ENCODE measurements around the gene MUC5AC. TPM values are rescaled to one million over a fixed set of nuclear protein-coding genes. Genes with fewer than 3 reads are reported as not detected.
"Not testable (repeated sequence)": the region's sequence is repeated elsewhere in the genome, so short reads cannot be mapped to it uniquely, and the experiment has no call there.

MUC5AC gene
- total and polyA plus RNA-seq, 5 experiments from 2014 or later = not detected

GRCh38 chr11:1162491-1163311 is 4.9 kb downstream of the MUC5AC start:
- peak in 1 of 10 donors; percentile 50 for DNase-seq
- no peaks in the 10 kb centered on the region for H3K9me3 Mint-ChIP-seq

GRCh38 chr11:1163321-1163910 is 5.7 kb downstream of the MUC5AC start:
- peak overlapping the region in 1 of 10 donors; percentile 18 for H3K27ac Mint-ChIP-seq
- POLR2A ChIA-PET = no interaction called here
- H3K9me3 Mint-ChIP-seq = peaks cover 0 to 3% (median 0%) of the 10 kb centered on the region in 9 donors
- H3K4me3 Mint-ChIP-seq = no peak overlapping the region
- H3K36me3 Mint-ChIP-seq = no peaks in the 10 kb centered on the region
- peaks cover 0 to 10% (median 4%) of the 10 kb centered on the region in 5 donors for H3K27me3 Mint-ChIP-seq
- ATAC-seq (no peak), DNase-seq (peak in 1 of 10 donors; percentile 61)
- no peaks in the 10 kb centered on the region for H3K4me1 Mint-ChIP-seq

More at GRCh38 chr11:1162491-1163311, 4.9 kb downstream of the MUC5AC start:
- no peaks in the 10 kb centered on the region for H3K36me3 Mint-ChIP-seq
- POLR2A ChIA-PET = no interaction called here
- peaks cover 0 to 10% (median 4%) of the 10 kb centered on the region in 5 donors for H3K27me3 Mint-ChIP-seq
- no peaks in the 10 kb centered on the region for H3K4me1 Mint-ChIP-seq
- no peak overlapping the region for H3K4me3 Mint-ChIP-seq
- no peak for ATAC-seq
- no peak overlapping the region for H3K27ac Mint-ChIP-seq

- no peaks in the 10 kb centered on the region for H3K36me3 Mint-ChIP-seq
Measured at GRCh38 chr11:1163911-1164735, 6.4 kb downstream of the MUC5AC start.

GRCh38 chr11:1164779-1165255 is 7.1 kb downstream of the MUC5AC start:
- ATAC-seq, POLR2A ChIA-PET, H3K27ac Mint-ChIP-seq, H3K4me3 Mint-ChIP-seq, H3K27me3 Mint-ChIP-seq, H3K9me3 Mint-ChIP-seq, H3K4me1 Mint-ChIP-seq, H3K36me3 Mint-ChIP-seq, DNase-seq: not testable (repeated sequence)

More at GRCh38 chr11:1163911-1164735, 6.4 kb downstream of the MUC5AC start:
- Mint-ChIP-seq H3K27ac (no peak overlapping the region), H3K27me3 (peaks cover 0 to 10% (median 4%) of the 10 kb centered on the region in 5 donors), H3K9me3 (peaks cover 0 to 3% (median 0%) of the 10 kb centered on the region in 9 donors), H3K4me1 (no peaks in the 10 kb centered on the region), H3K4me3 (no peak overlapping the region)
- DNase-seq (peak in 1 of 10 donors; percentile 55), ATAC-seq (no peak)
- POLR2A ChIA-PET = no interaction called here

GRCh38 chr11:1165256-1166041 is 7.7 kb downstream of the MUC5AC start:
- no peak for ATAC-seq
- peaks cover 0 to 8% (median 4%) of the 10 kb centered on the region in 5 donors for H3K27me3 Mint-ChIP-seq
- POLR2A ChIA-PET = no interaction called here
- no peaks in the 10 kb centered on the region for H3K36me3 Mint-ChIP-seq
- no peak overlapping the region for H3K27ac Mint-ChIP-seq
- H3K4me3 Mint-ChIP-seq = no peak overlapping the region
- H3K9me3 Mint-ChIP-seq = peaks cover 0 to 3% (median 0%) of the 10 kb centered on the region in 9 donors
- DNase-seq = peak in 1 of 10 donors; percentile 59
- no peaks in the 10 kb centered on the region for H3K4me1 Mint-ChIP-seq

- ATAC-seq (no peak), DNase-seq (no peak)
- Mint-ChIP-seq H3K4me1 (no peaks in the 10 kb centered on the region), H3K9me3 (peaks cover 0 to 4% (median 0%) of the 10 kb centered on the region in 9 donors), H3K4me3 (no peak overlapping the region), H3K36me3 (no peaks in the 10 kb centered on the region), H3K27me3 (peaks cover 0 to 8% (median 4%) of the 10 kb centered on the region in 5 donors), H3K27ac (no peak overlapping the region)
- POLR2A ChIA-PET = no interaction called here
Measured at GRCh38 chr11:1167256-1167655, 9.5 kb downstream of the MUC5AC start.

- Mint-ChIP-seq H3K4me3 (no peak overlapping the region), H3K9me3 (peaks cover 0 to 4% (median 0%) of the 10 kb centered on the region in 9 donors), H3K4me1 (no peaks in the 10 kb centered on the region), H3K27ac (no peak overlapping the region), H3K36me3 (no peaks in the 10 kb centered on the region), H3K27me3 (peaks cover 0 to 7% (median 4%) of the 10 kb centered on the region in 5 donors)
- ATAC-seq (no peak), DNase-seq (no peak)
- POLR2A ChIA-PET = no interaction called here
Measured at GRCh38 chr11:1167751-1168231, 10.0 kb downstream of the MUC5AC start.

GRCh38 chr11:1168256-1168655 is 10.5 kb downstream of the MUC5AC start:
- Mint-ChIP-seq H3K4me3 (no peak overlapping the region), H3K36me3 (no peaks in the 10 kb centered on the region), H3K27ac (no peak overlapping the region), H3K9me3 (peaks cover 0 to 4% (median 0%) of the 10 kb centered on the region in 9 donors), H3K27me3 (peaks cover 0 to 2% (median 0%) of the 10 kb centered on the region in 5 donors), H3K4me1 (no peaks in the 10 kb centered on the region)
- no peak for DNase-seq
- ATAC-seq = no peak
- POLR2A ChIA-PET = no interaction called here

GRCh38 chr11:1168721-1169161 is 11.0 kb downstream of the MUC5AC start:
- peak in 1 of 10 donors; percentile 54 for DNase-seq
- no peaks in the 10 kb centered on the region for H3K36me3 Mint-ChIP-seq
- H3K4me1 Mint-ChIP-seq = no peaks in the 10 kb centered on the region
- no peak overlapping the region for H3K27ac Mint-ChIP-seq
- no peak overlapping the region for H3K4me3 Mint-ChIP-seq
- H3K27me3 Mint-ChIP-seq = no peaks in the 10 kb centered on the region
- H3K9me3 Mint-ChIP-seq = peaks cover 0 to 4% (median 0%) of the 10 kb centered on the region in 9 donors
- POLR2A ChIA-PET = no interaction called here
- ATAC-seq = no peak

GRCh38 chr11:1171223-1171984 is 13.7 kb downstream of the MUC5AC start:
- POLR2A ChIA-PET = no interaction called here
- Mint-ChIP-seq H3K9me3 (peaks cover 0 to 4% (median 0%) of the 10 kb centered on the region in 9 donors), H3K4me1 (peaks cover 0 to 2% (median 0%) of the 10 kb centered on the region in 4 donors), H3K27ac (no peak overlapping the region), H3K4me3 (no peak overlapping the region), H3K36me3 (no peaks in the 10 kb centered on the region), H3K27me3 (peaks cover 0 to 8% (median 0%) of the 10 kb centered on the region in 5 donors)
- DNase-seq (peak in 1 of 10 donors; percentile 18), ATAC-seq (no peak)

GRCh38 chr11:1171985-1172728 is 14.4 kb downstream of the MUC5AC start:
- Mint-ChIP-seq H3K4me1 (peaks cover 0 to 2% (median 0%) of the 10 kb centered on the region in 4 donors), H3K36me3 (no peaks in the 10 kb centered on the region), H3K4me3 (no peak overlapping the region), H3K9me3 (peaks cover 0 to 4% (median 0%) of the 10 kb centered on the region in 9 donors), H3K27me3 (peaks cover 0 to 8% (median 0%) of the 10 kb centered on the region in 5 donors), H3K27ac (peak overlapping the region in 1 of 10 donors; percentile 24)
- DNase-seq (no peak), ATAC-seq (no peak)
- POLR2A ChIA-PET = no interaction called here

Data from naive thymus-derived CD8-positive, alpha-beta T cell (primary cell).